HepG2 (cell line): ENCODE measurements around the gene COLGALT1. TPM values are rescaled to one million over a fixed set of nuclear protein-coding genes. Genes with fewer than 3 reads are reported as not detected.

Source experiments
- EEA1 ChIP-seq: sonication (generic); formaldehyde crosslinking; IDR thresholded peaks from 2 replicates; pipeline ENCODE4 v1.5.1; 2020; ENCODE audit warnings: mild to moderate bottlenecking, missing genetic modification reagents, borderline replicate concordance
- FUBP1 ChIP-seq: sonication (generic); formaldehyde crosslinking; IDR thresholded peaks from 2 replicates; pipeline ENCODE4 v1.5.1; 2020; ENCODE audit warnings: missing genetic modification reagents, mild to moderate bottlenecking, borderline replicate concordance
- NFIB ChIP-seq: sonication (generic); formaldehyde crosslinking; IDR thresholded peaks from 2 replicates; pipeline ENCODE4 v1.9.0; 2021; ENCODE audit warnings: missing genetic modification reagents, mild to moderate bottlenecking, borderline replicate concordance
- NR2F2 ChIP-seq: IDR thresholded peaks from 2 replicates; pipeline ENCODE4 v1.6.1; 2012; ENCODE audit warnings: low read depth, inconsistent platforms, borderline replicate concordance
- PHF8 ChIP-seq: sonication (generic); formaldehyde crosslinking; IDR thresholded peaks from 2 replicates; pipeline ENCODE4 v1.5.0; 2020; ENCODE audit warnings: missing genetic modification reagents
- THYN1 ChIP-seq: sonication (generic); formaldehyde crosslinking; IDR thresholded peaks from 2 replicates; pipeline ENCODE4 v1.8.1; 2023; ENCODE audit warnings: low read depth, mild to moderate bottlenecking, moderate library complexity, missing genetic modification reagents, borderline replicate concordance
- ZBTB8A ChIP-seq: sonication (generic); formaldehyde crosslinking; IDR thresholded peaks from 2 replicates; pipeline ENCODE4 v1.4.0; 2020; ENCODE audit warnings: mild to moderate bottlenecking, low read depth, missing genetic modification reagents, borderline replicate concordance
- ZNF121 ChIP-seq: sonication (generic); formaldehyde crosslinking; IDR thresholded peaks from 2 replicates; pipeline ENCODE4 v1.5.0; 2020; ENCODE audit warnings: mild to moderate bottlenecking, missing genetic modification reagents
- ZNF260 ChIP-seq: sonication (generic); formaldehyde crosslinking; IDR thresholded peaks from 2 replicates; pipeline ENCODE4 v1.4.0; 2020; ENCODE audit warnings: missing genetic modification reagents, low read depth, mild to moderate bottlenecking, borderline replicate concordance
- ZNF263 ChIP-seq: sonication (generic); formaldehyde crosslinking; IDR thresholded peaks from 2 replicates; pipeline ENCODE4 v1.4.0; 2020; ENCODE audit warnings: missing genetic modification reagents
- ZNF766 ChIP-seq: sonication (generic); formaldehyde crosslinking; IDR thresholded peaks from 2 replicates; pipeline ENCODE4 v1.5.0; 2020; ENCODE audit warnings: missing genetic modification reagents, borderline replicate concordance
- ZNF83 ChIP-seq: sonication (generic); formaldehyde crosslinking; IDR thresholded peaks from 2 replicates; pipeline ENCODE4 v1.4.0; 2020; ENCODE audit warnings: missing genetic modification reagents, mild to moderate bottlenecking, borderline replicate concordance
- ZUFSP ChIP-seq: sonication (generic); formaldehyde crosslinking; IDR thresholded peaks from 2 replicates; pipeline ENCODE4 v1.9.0; 2021; ENCODE audit warnings: missing genetic modification reagents, mild to moderate bottlenecking, borderline replicate concordance
- polyA plus RNA-seq, 8 experiments: library from polyadenylated mRNA; depleted of rRNA in 3 of 8; stranded (reverse) in 7 of 8; unstranded in 1 of 8; fragments of >200 nt; fragmentation: Illumina TruSeq in 4 of 8; extraction: Trizol in 4 of 8; gene quantifications; 2 replicates each; pipeline versions ENCODE4 v1.2.1 to v1.2.3, GENCODE V29; 2011 to 2016; ENCODE audit warnings: low read depth in 4 of 8, missing spikeins in 1 of 8, mixed read lengths in 1 of 8; ENCODE audit not compliant: insufficient read depth in 1 of 8
- total RNA-seq, 5 experiments: library from RNA; depleted of rRNA; stranded (reverse); fragments of >200 nt; fragmentation: Illumina TruSeq; extraction: Trizol; gene quantifications; 2 replicates each; pipeline ENCODE4 v1.2.3, GENCODE V29; 2016; ENCODE audit warnings: low read depth in 1 of 5
- TF ChIP-seq, protein P1 (sequence below), 2 experiments: sonication (generic) in 1 of 2; formaldehyde crosslinking in 1 of 2; IDR thresholded peaks; 2 replicates each; pipeline versions ENCODE4 v1.6.1 to v1.9.0; 2014 to 2022; ENCODE audit warnings: antibody characterized with exemption in 1 of 2, borderline replicate concordance in 1 of 2, inconsistent platforms in 1 of 2, low read depth in 1 of 2, missing genetic modification reagents in 1 of 2
- TF ChIP-seq, protein P2 (sequence below): sonication (generic); formaldehyde crosslinking; IDR thresholded peaks from 2 replicates; pipeline ENCODE4 v1.4.0; 2020; ENCODE audit warnings: missing genetic modification reagents

Gene COLGALT1
- total and polyA plus RNA-seq, 2 of the 13 experiments (the other 11 are each of a cell fraction or from before 2014, with no cell fraction given) = 58.0 to 211 TPM

DNA sequence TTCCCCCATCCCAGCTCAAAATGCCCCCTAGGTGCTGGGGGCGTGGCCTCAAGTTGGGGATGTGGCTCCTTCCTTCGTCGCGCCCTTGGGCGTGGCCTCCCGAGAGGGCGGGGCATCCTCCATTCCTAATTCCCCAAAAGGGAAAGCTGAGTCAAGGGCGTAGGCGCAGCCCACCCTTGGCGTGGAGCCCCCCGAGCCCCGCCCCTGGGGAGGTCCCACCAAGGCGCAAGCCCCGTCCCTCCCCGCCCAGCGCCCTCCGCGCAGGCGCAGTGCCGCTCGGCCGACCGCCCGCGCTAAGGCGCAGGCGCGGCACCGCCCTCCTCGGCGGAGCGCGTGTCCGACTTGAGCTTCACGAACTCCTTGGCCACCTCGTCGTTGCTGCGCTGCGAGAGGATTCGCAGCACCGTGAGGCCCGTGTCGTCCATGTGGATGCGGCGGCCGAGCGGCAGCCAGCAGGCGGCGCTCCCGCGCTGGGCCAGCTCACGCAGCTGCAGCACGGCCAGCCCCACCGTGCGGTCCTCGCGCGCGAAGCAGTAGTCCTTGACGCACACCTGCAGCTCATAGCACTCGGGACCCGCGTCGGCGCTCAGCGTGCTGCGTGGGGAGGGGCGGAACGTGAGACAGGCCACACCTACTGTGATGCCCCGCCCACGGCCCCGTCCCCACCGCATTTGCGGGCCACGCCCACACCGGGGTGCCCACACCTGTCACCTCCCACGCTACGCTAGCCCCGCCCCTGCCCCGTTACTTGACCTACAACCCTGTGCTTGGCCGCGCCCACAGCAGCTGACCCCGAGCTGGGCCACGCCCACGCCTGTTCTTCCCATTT lies 50.5 kb downstream of the COLGALT1 start (continued):
- TF ChIP-seq, protein P1, sequence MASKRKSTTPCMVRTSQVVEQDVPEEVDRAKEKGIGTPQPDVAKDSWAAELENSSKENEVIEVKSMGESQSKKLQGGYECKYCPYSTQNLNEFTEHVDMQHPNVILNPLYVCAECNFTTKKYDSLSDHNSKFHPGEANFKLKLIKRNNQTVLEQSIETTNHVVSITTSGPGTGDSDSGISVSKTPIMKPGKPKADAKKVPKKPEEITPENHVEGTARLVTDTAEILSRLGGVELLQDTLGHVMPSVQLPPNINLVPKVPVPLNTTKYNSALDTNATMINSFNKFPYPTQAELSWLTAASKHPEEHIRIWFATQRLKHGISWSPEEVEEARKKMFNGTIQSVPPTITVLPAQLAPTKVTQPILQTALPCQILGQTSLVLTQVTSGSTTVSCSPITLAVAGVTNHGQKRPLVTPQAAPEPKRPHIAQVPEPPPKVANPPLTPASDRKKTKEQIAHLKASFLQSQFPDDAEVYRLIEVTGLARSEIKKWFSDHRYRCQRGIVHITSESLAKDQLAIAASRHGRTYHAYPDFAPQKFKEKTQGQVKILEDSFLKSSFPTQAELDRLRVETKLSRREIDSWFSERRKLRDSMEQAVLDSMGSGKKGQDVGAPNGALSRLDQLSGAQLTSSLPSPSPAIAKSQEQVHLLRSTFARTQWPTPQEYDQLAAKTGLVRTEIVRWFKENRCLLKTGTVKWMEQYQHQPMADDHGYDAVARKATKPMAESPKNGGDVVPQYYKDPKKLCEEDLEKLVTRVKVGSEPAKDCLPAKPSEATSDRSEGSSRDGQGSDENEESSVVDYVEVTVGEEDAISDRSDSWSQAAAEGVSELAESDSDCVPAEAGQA (IDR thresholded peaks at IDR 0.05; ENCODE audit: low read depth) = no peak; the same call in 1 of the 2 replicates
- TF ChIP-seq, protein P1 (CRISPR knock-in tag; IDR thresholded peaks at IDR 0.05; ENCODE audit: borderline replicate concordance) = peak; percentile 98
- TF ChIP-seq ZNF83 (peak; percentile 99), THYN1 (CRISPR knock-in tag) (0 out of 2 replicates have a peak, but pooled peaks have one; percentile 71), PHF8 (CRISPR knock-in tag) (peak; percentile 44; the same call in 1 of the 2 replicates), ZNF263 (CRISPR knock-in tag) (peak; percentile 82), ZNF766 (CRISPR knock-in tag) (peak; percentile 99), ZNF260 (CRISPR knock-in tag) (no peak), EEA1 (peak; percentile 97), NR2F2 (no peak; the same call in 1 of the 2 replicates), ZNF121 (CRISPR knock-in tag) (peak; percentile 86; the same call in 1 of the 2 replicates), FUBP1 (CRISPR knock-in tag) (peak; percentile 81; the same call in 1 of the 2 replicates), NFIB (CRISPR knock-in tag) (peak; percentile 71; the same call in 1 of the 2 replicates), ZBTB8A (peak; percentile 96), ZUFSP (CRISPR knock-in tag) (0 out of 2 replicates have a peak, but pooled peaks have one; percentile 59)
- TF ChIP-seq, protein P2, sequence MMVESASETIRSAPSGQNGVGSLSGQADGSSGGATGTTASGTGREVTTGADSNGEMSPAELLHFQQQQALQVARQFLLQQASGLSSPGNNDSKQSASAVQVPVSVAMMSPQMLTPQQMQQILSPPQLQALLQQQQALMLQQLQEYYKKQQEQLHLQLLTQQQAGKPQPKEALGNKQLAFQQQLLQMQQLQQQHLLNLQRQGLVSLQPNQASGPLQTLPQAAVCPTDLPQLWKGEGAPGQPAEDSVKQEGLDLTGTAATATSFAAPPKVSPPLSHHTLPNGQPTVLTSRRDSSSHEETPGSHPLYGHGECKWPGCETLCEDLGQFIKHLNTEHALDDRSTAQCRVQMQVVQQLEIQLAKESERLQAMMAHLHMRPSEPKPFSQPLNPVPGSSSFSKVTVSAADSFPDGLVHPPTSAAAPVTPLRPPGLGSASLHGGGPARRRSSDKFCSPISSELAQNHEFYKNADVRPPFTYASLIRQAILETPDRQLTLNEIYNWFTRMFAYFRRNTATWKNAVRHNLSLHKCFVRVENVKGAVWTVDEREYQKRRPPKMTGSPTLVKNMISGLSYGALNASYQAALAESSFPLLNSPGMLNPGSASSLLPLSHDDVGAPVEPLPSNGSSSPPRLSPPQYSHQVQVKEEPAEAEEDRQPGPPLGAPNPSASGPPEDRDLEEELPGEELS (CRISPR knock-in tag) = peak; percentile 77
